ENCODE measurements around the gene RPL27.

DNA sequence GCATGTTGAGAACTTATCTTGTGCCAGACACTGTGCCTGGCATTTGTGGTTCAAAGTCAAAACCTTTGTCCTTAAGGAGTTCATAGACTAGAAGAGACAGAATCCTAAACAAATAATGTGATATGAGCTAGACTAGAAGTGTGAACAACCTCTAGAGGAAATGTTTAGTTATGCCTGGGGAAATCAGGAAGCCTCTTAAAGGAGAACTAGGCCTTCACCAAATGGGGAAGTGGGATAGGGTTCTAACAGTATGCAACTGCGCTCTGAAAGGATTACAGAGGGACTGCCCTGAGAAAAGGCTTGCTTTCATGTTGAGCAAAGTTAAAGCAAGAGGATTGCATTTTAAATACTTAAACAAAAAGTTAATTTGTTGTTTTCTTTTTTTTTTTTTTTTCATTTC is 13.0 kb upstream of the RPL27 start:
- no peak for TF ChIP-seq RARB (CRISPR knock-in tag; IDR thresholded peaks at IDR 0.05)
- no peak for TF ChIP-seq ESRRG (CRISPR knock-in tag; IDR thresholded peaks at IDR 0.05)
- TF ChIP-seq, protein P1, sequence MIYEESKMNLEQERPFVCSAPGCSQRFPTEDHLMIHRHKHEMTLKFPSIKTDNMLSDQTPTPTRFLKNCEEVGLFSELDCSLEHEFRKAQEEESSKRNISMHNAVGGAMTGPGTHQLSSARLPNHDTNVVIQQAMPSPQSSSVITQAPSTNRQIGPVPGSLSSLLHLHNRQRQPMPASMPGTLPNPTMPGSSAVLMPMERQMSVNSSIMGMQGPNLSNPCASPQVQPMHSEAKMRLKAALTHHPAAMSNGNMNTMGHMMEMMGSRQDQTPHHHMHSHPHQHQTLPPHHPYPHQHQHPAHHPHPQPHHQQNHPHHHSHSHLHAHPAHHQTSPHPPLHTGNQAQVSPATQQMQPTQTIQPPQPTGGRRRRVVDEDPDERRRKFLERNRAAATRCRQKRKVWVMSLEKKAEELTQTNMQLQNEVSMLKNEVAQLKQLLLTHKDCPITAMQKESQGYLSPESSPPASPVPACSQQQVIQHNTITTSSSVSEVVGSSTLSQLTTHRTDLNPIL (CRISPR knock-in tag; IDR thresholded peaks at IDR 0.05; ENCODE audit: low read depth), result no peak
- no peak for TF ChIP-seq ZNF8 (CRISPR knock-in tag; IDR thresholded peaks at IDR 0.05)
- no peak for TF ChIP-seq SNAI2 (CRISPR knock-in tag; IDR thresholded peaks at IDR 0.05)
- TF ChIP-seq TCF4 (CRISPR knock-in tag; IDR thresholded peaks at IDR 0.05; ENCODE audit: borderline replicate concordance), result no peak
- TF ChIP-seq, protein P2, sequence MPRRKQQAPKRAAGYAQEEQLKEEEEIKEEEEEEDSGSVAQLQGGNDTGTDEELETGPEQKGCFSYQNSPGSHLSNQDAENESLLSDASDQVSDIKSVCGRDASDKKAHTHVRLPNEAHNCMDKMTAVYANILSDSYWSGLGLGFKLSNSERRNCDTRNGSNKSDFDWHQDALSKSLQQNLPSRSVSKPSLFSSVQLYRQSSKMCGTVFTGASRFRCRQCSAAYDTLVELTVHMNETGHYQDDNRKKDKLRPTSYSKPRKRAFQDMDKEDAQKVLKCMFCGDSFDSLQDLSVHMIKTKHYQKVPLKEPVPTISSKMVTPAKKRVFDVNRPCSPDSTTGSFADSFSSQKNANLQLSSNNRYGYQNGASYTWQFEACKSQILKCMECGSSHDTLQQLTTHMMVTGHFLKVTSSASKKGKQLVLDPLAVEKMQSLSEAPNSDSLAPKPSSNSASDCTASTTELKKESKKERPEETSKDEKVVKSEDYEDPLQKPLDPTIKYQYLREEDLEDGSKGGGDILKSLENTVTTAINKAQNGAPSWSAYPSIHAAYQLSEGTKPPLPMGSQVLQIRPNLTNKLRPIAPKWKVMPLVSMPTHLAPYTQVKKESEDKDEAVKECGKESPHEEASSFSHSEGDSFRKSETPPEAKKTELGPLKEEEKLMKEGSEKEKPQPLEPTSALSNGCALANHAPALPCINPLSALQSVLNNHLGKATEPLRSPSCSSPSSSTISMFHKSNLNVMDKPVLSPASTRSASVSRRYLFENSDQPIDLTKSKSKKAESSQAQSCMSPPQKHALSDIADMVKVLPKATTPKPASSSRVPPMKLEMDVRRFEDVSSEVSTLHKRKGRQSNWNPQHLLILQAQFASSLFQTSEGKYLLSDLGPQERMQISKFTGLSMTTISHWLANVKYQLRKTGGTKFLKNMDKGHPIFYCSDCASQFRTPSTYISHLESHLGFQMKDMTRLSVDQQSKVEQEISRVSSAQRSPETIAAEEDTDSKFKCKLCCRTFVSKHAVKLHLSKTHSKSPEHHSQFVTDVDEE (CRISPR knock-in tag; IDR thresholded peaks at IDR 0.05), result no peak
- no peak for TF ChIP-seq ZFP3 (CRISPR knock-in tag; IDR thresholded peaks at IDR 0.05)
- TF ChIP-seq PPARA (CRISPR knock-in tag; IDR thresholded peaks at IDR 0.05; ENCODE audit: borderline replicate concordance), result no peak
- TF ChIP-seq OSR1 (CRISPR knock-in tag; IDR thresholded peaks at IDR 0.05), result no peak
- TF ChIP-seq, protein P3, sequence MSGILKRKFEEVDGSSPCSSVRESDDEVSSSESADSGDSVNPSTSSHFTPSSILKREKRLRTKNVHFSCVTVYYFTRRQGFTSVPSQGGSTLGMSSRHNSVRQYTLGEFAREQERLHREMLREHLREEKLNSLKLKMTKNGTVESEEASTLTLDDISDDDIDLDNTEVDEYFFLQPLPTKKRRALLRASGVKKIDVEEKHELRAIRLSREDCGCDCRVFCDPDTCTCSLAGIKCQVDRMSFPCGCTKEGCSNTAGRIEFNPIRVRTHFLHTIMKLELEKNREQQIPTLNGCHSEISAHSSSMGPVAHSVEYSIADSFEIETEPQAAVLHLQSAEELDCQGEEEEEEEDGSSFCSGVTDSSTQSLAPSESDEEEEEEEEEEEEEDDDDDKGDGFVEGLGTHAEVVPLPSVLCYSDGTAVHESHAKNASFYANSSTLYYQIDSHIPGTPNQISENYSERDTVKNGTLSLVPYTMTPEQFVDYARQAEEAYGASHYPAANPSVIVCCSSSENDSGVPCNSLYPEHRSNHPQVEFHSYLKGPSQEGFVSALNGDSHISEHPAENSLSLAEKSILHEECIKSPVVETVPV (CRISPR knock-in tag; IDR thresholded peaks at IDR 0.05), result no peak
- TF ChIP-seq ZNF565 (CRISPR knock-in tag; conservative IDR thresholded peaks at IDR 0.05; ENCODE audit: low read depth), result no peak
- TF ChIP-seq, protein P4, sequence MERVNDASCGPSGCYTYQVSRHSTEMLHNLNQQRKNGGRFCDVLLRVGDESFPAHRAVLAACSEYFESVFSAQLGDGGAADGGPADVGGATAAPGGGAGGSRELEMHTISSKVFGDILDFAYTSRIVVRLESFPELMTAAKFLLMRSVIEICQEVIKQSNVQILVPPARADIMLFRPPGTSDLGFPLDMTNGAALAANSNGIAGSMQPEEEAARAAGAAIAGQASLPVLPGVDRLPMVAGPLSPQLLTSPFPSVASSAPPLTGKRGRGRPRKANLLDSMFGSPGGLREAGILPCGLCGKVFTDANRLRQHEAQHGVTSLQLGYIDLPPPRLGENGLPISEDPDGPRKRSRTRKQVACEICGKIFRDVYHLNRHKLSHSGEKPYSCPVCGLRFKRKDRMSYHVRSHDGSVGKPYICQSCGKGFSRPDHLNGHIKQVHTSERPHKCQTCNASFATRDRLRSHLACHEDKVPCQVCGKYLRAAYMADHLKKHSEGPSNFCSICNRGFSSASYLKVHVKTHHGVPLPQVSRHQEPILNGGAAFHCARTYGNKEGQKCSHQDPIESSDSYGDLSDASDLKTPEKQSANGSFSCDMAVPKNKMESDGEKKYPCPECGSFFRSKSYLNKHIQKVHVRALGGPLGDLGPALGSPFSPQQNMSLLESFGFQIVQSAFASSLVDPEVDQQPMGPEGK (CRISPR knock-in tag; IDR thresholded peaks at IDR 0.05; ENCODE audit: borderline replicate concordance), result no peak
